IMR-90 (cell line): ENCODE results near the gene TMEM200A. TPM values are rescaled to one million over a fixed set of nuclear protein-coding genes. Genes with fewer than 3 reads are reported as not detected.
A peak's percentile ranks its signal among the peaks of the same experiment; 100 is the strongest.

ENCODE experiments used
- ATAC-seq: fragments of 200-7000 bp; cut with Tn5 transposase; 2 replicates; pipeline ENCODE4 v1.9.1; 2020; ENCODE audit warnings: low read depth, mild to moderate bottlenecking, moderate library complexity
- BruUV-seq: library from RNA; stranded (reverse); fragments of 400-500 nt; replicated peaks from 2 replicates; lab custom pipeline; 2021; lab: Mats Ljungman, UMichigan
- CTCF ChIA-PET: fragments of 300-600 bp; formaldehyde crosslinking; extraction: SDS; loops from one replicate; lab custom pipeline; 2021; ENCODE audit warnings: antibody characterized with exemption; lab: Yijun Ruan, JAX
- POLR2A ChIA-PET: fragments of 300-600 bp; sonication (Branson Sonifier 250); formaldehyde crosslinking; loops from one replicate; lab custom pipeline; 2022; ENCODE audit warnings: antibody characterized with exemption; ENCODE audit not compliant: unreplicated experiment; lab: Charles Lee
- DNase-seq: peaks from one replicate; pipeline ENCODE4 v3.0.0; 2013
- H2AFZ ChIP-seq: replicated peaks from 2 replicates; pipeline ENCODE3; 2013; ENCODE audit warnings: low read length, mild to moderate bottlenecking; ENCODE audit not compliant: poor library complexity
- H2AK5ac ChIP-seq: 2 replicates; pipeline ENCODE4 v1.6.1; 2013; ENCODE audit warnings: low read depth, low read length, inconsistent platforms
- H2AK9ac ChIP-seq: replicated peaks from 2 replicates; pipeline ENCODE3; 2013; ENCODE audit warnings: mild to moderate bottlenecking, low read depth, low read length, moderate library complexity; ENCODE audit not compliant: poor library complexity
- H2BK120ac ChIP-seq: 2 replicates; pipeline ENCODE4 v1.6.1; 2013; ENCODE audit warnings: low read depth, low read length, inconsistent platforms
- H2BK15ac ChIP-seq: 3 replicates; pipeline ENCODE4 v1.6.1; 2013; ENCODE audit warnings: low read depth, low read length, inconsistent platforms
- H2BK20ac ChIP-seq: 2 replicates; pipeline ENCODE4 v1.6.1; 2013; ENCODE audit warnings: low read depth, mild to moderate bottlenecking, inconsistent platforms, low read length, moderate library complexity
- H2BK5ac ChIP-seq: 2 replicates; pipeline ENCODE4 v1.6.1; 2013; ENCODE audit warnings: mild to moderate bottlenecking, low read depth, low read length, inconsistent platforms; ENCODE audit not compliant: poor library complexity, severe bottlenecking
- H3K14ac ChIP-seq: replicated peaks from 2 replicates; pipeline ENCODE4 v1.6.1; 2013; ENCODE audit warnings: low read depth, low read length, inconsistent platforms
- H3K18ac ChIP-seq: 2 replicates; pipeline ENCODE4 v1.6.1; 2013; ENCODE audit warnings: low read depth, low read length, control low read depth
- H3K23ac ChIP-seq: 2 replicates; pipeline ENCODE4 v1.6.1; 2013; ENCODE audit warnings: low read depth, low read length, inconsistent platforms
- H3K27ac ChIP-seq: 2 replicates; pipeline ENCODE4 v1.5.1; 2013; ENCODE audit warnings: mild to moderate bottlenecking, control low read depth, low read length; ENCODE audit not compliant: insufficient read depth
- H3K27me3 ChIP-seq: 2 replicates; pipeline ENCODE4 v1.6.1; 2013; ENCODE audit warnings: low read length; ENCODE audit not compliant: control insufficient read depth, insufficient read depth
- H3K36me3 ChIP-seq: 2 replicates; pipeline ENCODE4 v1.6.1; 2013; ENCODE audit warnings: low read length, mixed read lengths; ENCODE audit not compliant: control insufficient read depth, insufficient read depth
- H3K4ac ChIP-seq: 2 replicates; pipeline ENCODE4 v1.6.1; 2013; ENCODE audit warnings: low read depth, low read length, inconsistent platforms
- H3K4me1 ChIP-seq: 2 replicates; pipeline ENCODE4 v1.6.1; 2013; ENCODE audit warnings: low read length, mixed read lengths; ENCODE audit not compliant: control insufficient read depth, insufficient read depth
- H3K4me2 ChIP-seq: 2 replicates; pipeline ENCODE4 v1.6.1; 2013; ENCODE audit warnings: low read depth, mild to moderate bottlenecking, control low read depth, low read length, moderate library complexity
- H3K4me3 ChIP-seq: 2 replicates; pipeline ENCODE4 v1.5.1; 2013; ENCODE audit warnings: low read depth, mild to moderate bottlenecking, control low read depth, low read length, moderate library complexity; ENCODE audit not compliant: insufficient read depth
- H3K56ac ChIP-seq: 2 replicates; pipeline ENCODE4 v1.6.1; 2013; ENCODE audit warnings: low read length, inconsistent platforms; ENCODE audit not compliant: insufficient read depth; ENCODE audit errors: extremely low read depth
- H3K79me1 ChIP-seq, 2 experiments: 2 replicates each; pipeline ENCODE4 v1.6.1; 2013; ENCODE audit warnings: low read length in 2 of 2, inconsistent platforms in 1 of 2, low read depth in 1 of 2
- H3K9ac ChIP-seq: 2 replicates; pipeline ENCODE4 v1.6.1; 2013; ENCODE audit warnings: low read depth, low read length, control low read depth
- H3K9me1 ChIP-seq: 2 replicates; pipeline ENCODE4 v1.6.1; 2013; ENCODE audit warnings: low read length, inconsistent platforms; ENCODE audit not compliant: insufficient read depth
- H3K9me3 ChIP-seq: 2 replicates; pipeline ENCODE4 v1.6.1; 2013; ENCODE audit warnings: low read length; ENCODE audit not compliant: control insufficient read depth, insufficient read depth
- H4K20me1 ChIP-seq: 2 replicates; pipeline ENCODE4 v1.6.1; 2013; ENCODE audit warnings: low read length, inconsistent platforms; ENCODE audit not compliant: insufficient read depth
- H4K5ac ChIP-seq: 2 replicates; pipeline ENCODE4 v1.6.1; 2013; ENCODE audit warnings: mild to moderate bottlenecking, low read depth, low read length, control low read depth
- H4K8ac ChIP-seq, 2 experiments: 2 replicates each; pipeline ENCODE4 v1.6.1; 2013; ENCODE audit warnings: low read depth in 2 of 2, low read length in 2 of 2, control low read depth in 1 of 2, inconsistent platforms in 1 of 2
- H4K91ac ChIP-seq: 2 replicates; pipeline ENCODE4 v1.6.1; 2013; ENCODE audit warnings: low read depth, low read length, inconsistent platforms; ENCODE audit not compliant: insufficient read depth
- CHD1 ChIP-seq: IDR thresholded peaks from 2 replicates; pipeline ENCODE4 v1.6.1; 2012; ENCODE audit warnings: low read depth, low read length, improper control_type of control experiment
- MAFK ChIP-seq: IDR thresholded peaks from 2 replicates; pipeline ENCODE4 v1.6.1; 2012; ENCODE audit warnings: low read depth, low read length, improper control_type of control experiment
- MAZ ChIP-seq: IDR thresholded peaks from 2 replicates; pipeline ENCODE4 v1.6.1; 2012; ENCODE audit warnings: low read depth, mild to moderate bottlenecking, low read length, improper control_type of control experiment, moderate library complexity, borderline replicate concordance
- NFE2L2 ChIP-seq: fragments of 150-350 bp; IDR thresholded peaks from 2 replicates; pipeline ENCODE4 v1.6.1; 2016; ENCODE audit warnings: low read depth, mild to moderate bottlenecking, low read length
- POLR2A ChIP-seq: IDR thresholded peaks from 2 replicates; pipeline ENCODE4 v1.6.1; 2012; ENCODE audit warnings: mild to moderate bottlenecking, low read depth, low read length
- RCOR1 ChIP-seq: IDR thresholded peaks from 2 replicates; pipeline ENCODE4 v1.6.1; 2012; ENCODE audit warnings: mild to moderate bottlenecking, low read length, improper control_type of control experiment; ENCODE audit not compliant: insufficient replicate concordance
- WGBS, 2 experiments: methylation state at CpG; one replicate each; pipeline versions ENCODE4 v1.1.5 to v1.1.7; 2013; ENCODE audit warnings: missing lambda C conversion rate in 2 of 2; ENCODE audit not compliant: insufficient read length in 1 of 2; ENCODE audit errors: extremely low coverage in 2 of 2; 5-methylcytosine and 5-hydroxymethylcytosine counted together
- dilution Hi-C: fragments of 300-500 bp; cut with HindIII; formaldehyde crosslinking; loops from one replicate; pipeline ENCODE4 v1.14.3; 2018; ENCODE audit warnings: low sequenced_read_pairs; ENCODE audit not compliant: unreplicated experiment
- in situ Hi-C: fragments of 300-500 bp; cut with MboI; formaldehyde crosslinking; loops from 3 replicates; pipeline ENCODE4 v1.14.3; 2019; ENCODE audit warnings: low sequenced_read_pairs, inconsistent platforms, mixed read lengths
- intact Hi-C: fragments of 100-400 bp; cut with micrococcal nuclease; formaldehyde crosslinking; loops from 2 replicates; pipeline ENCODE4 v1.10.0; 2022
- polyA plus RNA-seq, 3 experiments: library from polyadenylated mRNA; depleted of rRNA; stranded (reverse); fragments of >200 nt; gene quantifications; 2 replicates each; pipeline ENCODE4 v1.2.3, GENCODE V29; 2012; ENCODE audit warnings: low replicate concordance in 1 of 3
- total RNA-seq: library from RNA; depleted of rRNA; stranded (reverse); fragments of >200 nt; gene quantifications from 2 replicates; pipeline ENCODE4 v1.2.3, GENCODE V29; 2012

Gene TMEM200A
- total and polyA plus RNA-seq, 2 of the 4 experiments (the other 2 are of a cell fraction) = 22.8 to 37.1 TPM

DNA sequence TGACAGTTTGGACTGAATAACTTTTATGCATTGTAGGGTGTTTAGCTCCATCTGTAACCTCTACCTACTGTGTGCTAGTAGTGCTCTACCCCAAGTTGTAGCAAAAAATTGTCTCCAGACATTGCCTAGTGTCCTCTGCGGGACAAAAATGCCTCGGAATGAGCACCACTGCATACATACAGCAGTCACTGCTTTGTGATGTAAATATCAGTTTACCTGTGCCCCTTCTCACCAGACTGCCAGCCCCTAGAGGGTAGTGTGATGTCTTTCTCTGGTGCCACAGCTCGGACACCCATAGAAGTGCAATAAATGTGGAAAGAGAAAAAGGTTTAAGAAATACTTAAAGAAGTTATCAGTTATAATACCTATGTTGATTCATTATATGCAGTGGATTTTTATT lies 25.1 kb downstream of the TMEM200A start:
- Histone ChIP-seq H2AFZ (no peak overlapping the region), H2BK120ac (no peak overlapping the region), H3K9me1 (no peaks in the 10 kb centered on the region), H3K79me1 (peaks cover 9 to 32% of the 10 kb centered on the region in 2 experiments; a peak in 3 of 4 replicates), H4K91ac (no peak overlapping the region), H3K9ac (no peak overlapping the region), H3K18ac (no peak overlapping the region), H3K9me3 (no peaks in the 10 kb centered on the region), H4K20me1 (no peaks in the 10 kb centered on the region), H4K5ac (no peak overlapping the region), H3K4me1 (peaks cover 1% of the 10 kb centered on the region), H3K23ac (no peak overlapping the region), H3K36me3 (no peaks in the 10 kb centered on the region), H2AK9ac (no peak overlapping the region), H3K4ac (no peak overlapping the region), H3K27me3 (no peaks in the 10 kb centered on the region), H3K56ac (no peak overlapping the region), H2BK20ac (no peak overlapping the region), H2BK15ac (no peak overlapping the region), H4K8ac (no peak overlapping the region), H3K14ac (no peak overlapping the region), H3K4me2 (no peak overlapping the region), H2AK5ac (peak overlapping the region; percentile 33; the same call in 1 of the 2 replicates), H3K4me3 (no peak overlapping the region), H3K27ac (no peak overlapping the region), H2BK5ac (no peak overlapping the region)
- TF ChIP-seq MAFK (no peak), POLR2A (no peak), CHD1 (no peak), RCOR1 (no peak), NFE2L2 (no peak), MAZ (no peak)
- intact Hi-C loops = no loop called here
- POLR2A ChIA-PET = no interaction called here
- CTCF ChIA-PET = no interaction called here
- no peak for DNase-seq
- ATAC-seq = no peak
- BruUV-seq = no TSS peak
- 60% methylated on average over 1 of the region's 3 CpGs; no CpG with 5 or more reads in 1 of the 2 experiments for WGBS, 2 experiments
- in situ Hi-C loops = no loop called here
- dilution Hi-C loops = no loop called here
